Right lobe of liver (tissue), 4 donors: ENCODE results near the gene CIAO2B.

Source experiments
- CTCF ChIP-seq, 4 donors: fragments of 200-600 bp in 3 of 4; fragments of 450-650 bp in 1 of 4; IDR thresholded peaks; one replicate each; pipeline versions ENCODE4 v1.5.1 to v1.8.0; 2016 to 2022; ENCODE audit warnings: antibody characterized with exemption in 4 of 4, mild to moderate bottlenecking in 2 of 4
- POLR2A ChIP-seq: fragments of 450-650 bp; IDR thresholded peaks from one replicate; pipeline ENCODE4 v1.6.1; 2017; ENCODE audit warnings: antibody characterized with exemption, mild to moderate bottlenecking
- donor health status: DM: no; HTN: no; CAD: no.
- donor health status: DM: no; HTN: no; CAD: no.
- donor health status: DM: no; HTN: yes; CAD: no.

- TF ChIP-seq CTCF (IDR thresholded peaks at IDR 0.05) (no peak), POLR2A (no peak)
Measured at GRCh38 chr16:66931665-66932064, 2.5 kb downstream of the CIAO2B start.
